Measurements from ENCODE around the gene PRODH2.
"Not testable (repeated sequence)": the region's sequence is repeated elsewhere in the genome, so short reads cannot be mapped to it uniquely, and the experiment has no call there.

Gene PRODH2

DNA sequence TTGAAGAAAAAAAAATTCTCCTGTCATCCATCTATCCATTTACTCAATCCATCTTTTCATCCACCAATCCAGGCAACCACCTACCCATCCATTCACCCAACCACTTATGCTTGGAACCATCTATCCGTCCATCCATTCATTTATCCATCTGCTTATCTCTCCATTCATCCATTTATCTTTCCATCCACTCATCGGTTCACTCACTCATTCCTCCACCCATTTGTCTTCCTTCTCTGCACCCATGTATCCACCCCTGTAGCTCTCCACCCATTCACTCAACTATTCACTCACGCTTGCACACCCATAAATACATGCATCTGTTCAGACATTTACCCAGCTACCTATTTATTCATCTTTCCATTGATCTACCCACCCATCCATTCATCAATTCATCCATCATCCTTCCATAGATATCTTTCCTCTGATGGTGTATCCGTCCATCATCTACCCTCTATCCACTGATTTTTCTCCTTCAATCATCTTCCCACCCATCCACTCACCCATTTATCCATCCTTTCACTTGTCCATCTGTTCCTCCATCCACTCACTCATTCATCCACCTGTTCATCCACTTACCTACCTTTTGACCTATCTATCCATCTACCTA lies 30.1 kb upstream of the PRODH2 start:
- no peak for DNase-seq (ENCODE audit: low read depth)

DNA sequence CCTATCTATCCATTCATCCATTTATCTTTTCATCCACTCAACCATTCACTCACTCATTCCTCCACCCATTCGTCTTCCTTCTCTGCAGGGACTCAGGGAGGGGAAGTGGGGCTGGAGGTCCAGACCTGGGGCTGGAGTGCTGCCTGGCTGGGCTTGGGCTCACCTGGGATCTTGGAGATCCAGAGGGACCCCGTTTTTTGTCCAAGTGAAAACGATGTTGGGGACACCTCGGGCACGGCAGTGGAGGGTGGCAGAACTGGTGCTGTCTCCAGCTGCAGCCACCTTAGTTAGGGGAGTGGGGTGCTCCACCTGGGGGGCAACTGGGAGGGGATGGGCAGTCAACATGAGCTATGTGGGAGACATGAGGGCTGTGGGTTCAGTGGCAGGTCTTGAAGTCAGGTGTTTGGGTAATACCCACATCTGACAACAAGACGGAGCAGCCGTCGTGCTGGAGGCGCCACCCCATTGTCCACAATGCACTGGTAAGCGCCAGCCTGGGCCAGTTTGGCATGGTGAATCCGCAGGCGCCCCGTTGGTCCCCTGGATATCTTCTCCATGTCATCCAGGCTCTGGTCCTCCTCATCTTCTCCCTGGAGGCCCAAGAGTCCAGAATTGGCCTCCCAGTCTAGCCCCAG lies 29.4 kb upstream of the PRODH2 start:
- no peak for DNase-seq (ENCODE audit: low read depth)

DNA sequence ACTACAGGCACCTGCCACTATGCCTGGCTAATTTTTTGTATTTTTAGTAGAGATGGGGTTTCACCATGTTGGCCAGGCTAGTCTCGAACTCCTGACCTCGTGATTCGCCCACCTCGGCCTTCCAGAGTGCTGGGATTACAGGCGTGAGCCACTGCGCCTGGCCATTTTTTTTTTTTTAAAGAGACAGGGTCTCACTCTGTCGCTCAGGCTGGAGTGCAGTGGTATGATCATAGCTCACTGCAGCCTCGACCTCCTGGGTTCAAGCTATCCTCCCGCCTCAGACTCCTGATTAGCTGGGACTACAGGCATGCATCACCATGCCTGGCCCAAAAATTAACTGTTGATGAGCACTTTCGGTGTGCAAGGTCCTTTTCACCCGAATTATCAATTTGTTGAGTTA lies 23.5 kb upstream of the PRODH2 start:
- DNase-seq (ENCODE audit: low read depth), result not testable (repeated sequence)

DNA sequence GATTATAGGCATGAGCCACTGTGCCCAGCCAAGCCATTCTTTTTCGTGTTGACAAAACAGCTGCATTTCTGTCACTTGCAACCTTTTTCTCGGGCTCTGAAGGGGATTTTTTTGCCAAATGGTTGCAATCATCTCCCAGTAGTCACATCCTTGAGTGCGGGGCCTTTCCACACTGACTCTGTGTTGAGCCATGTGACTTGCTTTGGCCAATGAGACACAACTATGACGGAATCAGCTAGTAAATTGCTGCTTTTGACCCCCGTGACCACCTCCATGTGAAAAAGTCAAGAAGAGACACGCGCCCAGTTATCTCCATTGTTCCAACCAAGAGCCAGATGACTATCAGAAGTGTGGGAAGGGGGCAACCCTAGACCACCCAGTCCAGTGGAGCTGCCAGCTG lies 21.3 kb upstream of the PRODH2 start:
- DNase-seq (ENCODE audit: low read depth), result no peak

DNA sequence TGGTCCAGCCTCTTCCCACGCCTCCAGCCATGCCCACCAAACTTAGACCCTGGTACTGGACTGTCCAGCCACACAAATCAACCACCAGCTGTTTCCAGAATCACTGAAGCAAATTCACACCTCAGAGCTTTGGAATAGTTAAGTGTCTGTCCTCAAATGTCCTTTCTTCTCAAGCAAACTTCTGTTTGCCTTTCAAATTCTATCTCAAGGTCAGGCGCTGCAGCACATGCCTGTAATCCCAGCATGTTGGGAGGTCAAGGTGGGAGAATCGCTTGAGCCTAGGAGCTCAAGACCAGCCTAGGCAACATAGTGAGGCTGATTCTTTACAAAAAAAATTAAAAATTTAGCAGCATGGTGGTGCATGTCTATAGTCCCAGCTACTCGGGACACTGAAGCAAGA lies 19.4 kb upstream of the PRODH2 start:
- no peak for DNase-seq (ENCODE audit: low read depth)

DNA sequence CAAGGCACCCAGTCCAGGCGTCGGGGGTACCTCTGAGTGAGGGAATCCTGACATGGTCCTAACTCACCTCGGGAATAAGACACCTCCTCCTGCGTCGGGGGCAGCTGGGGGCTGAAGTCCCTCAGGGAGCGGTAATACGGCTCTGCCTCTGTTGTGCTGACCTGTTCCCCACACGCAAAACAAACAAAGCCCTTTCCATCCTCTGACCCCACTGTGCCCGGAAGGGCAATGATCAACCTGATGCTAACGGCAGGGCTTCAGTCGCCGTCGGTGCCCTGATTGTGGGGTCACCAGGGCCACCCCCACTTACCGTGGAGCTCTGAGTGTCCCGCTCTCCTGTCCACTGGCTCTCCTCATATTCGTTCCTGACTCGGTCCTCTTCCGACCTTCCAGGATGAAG lies 18.3 kb upstream of the PRODH2 start:
- DNase-seq (ENCODE audit: low read depth), result no peak

DNA sequence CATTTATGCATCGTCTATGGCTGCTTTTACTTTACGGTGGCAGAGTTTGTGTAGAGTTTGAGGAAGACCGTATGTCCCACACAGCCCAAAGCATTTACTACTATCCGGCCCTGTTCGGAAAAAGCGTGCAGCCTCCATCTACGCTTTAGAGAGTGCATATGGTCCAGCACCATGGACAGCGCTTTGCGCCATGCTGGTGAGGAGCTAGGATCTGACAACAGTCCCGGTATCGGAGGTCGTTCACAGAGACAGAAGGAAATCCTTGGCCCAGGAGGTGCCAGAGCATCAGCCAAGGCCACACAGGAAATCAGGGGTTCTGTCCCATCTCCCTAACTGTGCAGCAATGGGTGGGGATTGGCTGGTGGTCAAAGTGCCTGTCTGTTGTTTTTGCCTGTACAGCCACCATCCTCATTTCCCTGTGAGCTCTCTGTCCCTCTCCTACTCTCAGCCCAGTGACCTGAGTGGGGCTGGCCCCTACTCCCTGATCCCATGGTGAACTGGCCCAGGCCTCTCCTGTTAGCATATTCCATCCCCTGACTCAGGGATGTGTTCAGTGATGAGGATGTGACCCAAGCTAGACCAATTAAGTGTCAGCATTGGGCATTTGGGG lies 16.2 kb upstream of the PRODH2 start:
- no peak for DNase-seq (ENCODE audit: low read depth)

DNA sequence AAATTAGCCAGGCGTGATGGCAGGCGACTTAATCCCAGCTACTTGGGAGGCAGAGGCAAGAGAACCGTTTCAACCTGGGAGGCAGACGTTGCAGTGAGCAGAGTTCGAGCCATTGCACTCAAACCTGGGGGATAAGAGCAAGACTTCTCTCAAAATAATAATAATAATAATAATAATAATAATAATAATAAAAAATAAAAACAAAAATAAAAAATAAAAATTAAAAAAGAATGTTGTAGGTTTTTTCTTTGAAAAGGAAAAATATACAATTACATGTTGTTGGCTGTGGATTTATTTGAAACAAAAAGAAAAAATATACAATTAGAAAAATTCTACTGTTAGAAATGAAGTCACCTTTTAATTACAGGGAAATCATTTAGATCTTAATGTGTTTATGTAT lies 11.5 kb upstream of the PRODH2 start:
- DNase-seq (ENCODE audit: low read depth), result no peak

DNA sequence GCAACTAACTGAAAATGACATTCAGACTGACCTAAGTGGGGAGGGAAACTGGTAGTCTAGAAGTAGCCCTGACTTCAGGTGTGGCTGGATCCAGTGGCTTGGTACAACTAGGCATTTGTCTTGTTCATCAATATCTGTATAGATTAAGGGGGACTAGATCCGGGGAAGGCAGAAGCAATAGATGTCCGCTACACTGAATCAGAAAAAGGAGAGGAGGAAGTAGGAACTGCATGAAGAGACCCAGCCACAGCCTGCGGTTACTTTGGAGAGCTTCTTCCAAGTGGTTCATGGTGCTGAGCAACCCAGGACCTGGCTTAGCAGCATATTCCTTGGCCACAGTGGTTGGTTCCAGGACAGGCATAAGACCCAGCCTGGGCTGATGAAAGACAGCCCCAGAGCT lies 9.9 kb upstream of the PRODH2 start:
- no peak for DNase-seq (ENCODE audit: low read depth)

DNA sequence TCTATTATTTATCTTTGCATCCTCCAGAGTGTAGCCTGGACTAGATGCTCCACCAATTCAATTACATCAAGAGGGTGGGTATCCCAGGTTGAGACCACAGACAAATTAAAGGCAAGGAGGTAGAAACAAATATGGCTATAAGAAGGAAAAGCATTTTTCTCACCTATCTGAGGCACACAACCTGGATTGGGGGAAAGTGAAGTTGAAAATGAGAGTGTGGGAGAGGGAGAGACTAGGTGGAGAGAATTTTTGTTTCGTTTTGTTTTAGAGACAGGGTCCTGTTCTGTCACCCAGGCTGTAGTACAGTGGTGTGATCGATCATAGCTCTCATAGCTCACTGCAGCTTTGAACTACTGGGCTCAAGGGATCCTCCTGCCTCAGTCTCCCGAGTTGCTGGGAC lies 5.8 kb upstream of the PRODH2 start:
- DNase-seq (ENCODE audit: low read depth), result no peak

DNA sequence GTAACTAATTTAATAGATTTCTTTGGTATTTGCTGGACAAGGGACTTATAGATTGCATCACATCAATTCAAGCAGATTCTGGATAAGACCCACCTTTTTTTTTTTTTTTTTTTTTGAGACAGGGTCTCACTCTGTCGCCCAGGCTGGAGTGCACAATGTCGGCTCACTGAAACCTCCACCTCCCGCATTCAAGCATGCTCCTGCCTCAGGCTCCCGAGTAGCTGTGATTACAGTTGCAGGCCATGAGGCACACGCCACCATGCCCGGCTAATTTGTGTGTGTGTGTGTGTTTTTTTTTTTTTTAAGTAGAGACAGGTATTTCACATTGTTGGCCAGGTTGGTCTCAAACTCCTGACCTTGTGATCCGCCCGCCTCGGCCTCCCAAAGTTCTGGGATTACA lies 4.2 kb upstream of the PRODH2 start:
- no peak for DNase-seq (ENCODE audit: low read depth)

DNA sequence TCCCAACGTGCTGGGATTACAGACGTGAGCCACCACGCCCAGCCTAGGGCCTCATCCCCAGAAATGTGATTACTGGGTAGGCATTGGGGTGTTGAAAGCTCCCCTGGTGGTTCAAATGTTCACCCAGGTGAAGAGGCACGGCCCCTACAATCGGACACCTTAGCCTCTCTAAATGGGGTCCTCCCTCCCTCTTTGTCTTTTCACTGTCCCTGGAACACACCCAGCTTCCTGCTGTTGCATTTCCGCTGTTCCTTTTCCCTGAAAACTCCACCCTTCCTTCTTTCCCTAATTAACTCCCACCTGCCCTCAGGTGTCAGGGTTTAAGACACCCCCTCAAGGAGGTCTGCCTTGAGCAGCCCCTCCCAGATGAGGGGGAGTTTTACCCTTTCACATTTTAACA lies 3.6 kb upstream of the PRODH2 start:
- DNase-seq (ENCODE audit: low read depth), result no peak

DNA sequence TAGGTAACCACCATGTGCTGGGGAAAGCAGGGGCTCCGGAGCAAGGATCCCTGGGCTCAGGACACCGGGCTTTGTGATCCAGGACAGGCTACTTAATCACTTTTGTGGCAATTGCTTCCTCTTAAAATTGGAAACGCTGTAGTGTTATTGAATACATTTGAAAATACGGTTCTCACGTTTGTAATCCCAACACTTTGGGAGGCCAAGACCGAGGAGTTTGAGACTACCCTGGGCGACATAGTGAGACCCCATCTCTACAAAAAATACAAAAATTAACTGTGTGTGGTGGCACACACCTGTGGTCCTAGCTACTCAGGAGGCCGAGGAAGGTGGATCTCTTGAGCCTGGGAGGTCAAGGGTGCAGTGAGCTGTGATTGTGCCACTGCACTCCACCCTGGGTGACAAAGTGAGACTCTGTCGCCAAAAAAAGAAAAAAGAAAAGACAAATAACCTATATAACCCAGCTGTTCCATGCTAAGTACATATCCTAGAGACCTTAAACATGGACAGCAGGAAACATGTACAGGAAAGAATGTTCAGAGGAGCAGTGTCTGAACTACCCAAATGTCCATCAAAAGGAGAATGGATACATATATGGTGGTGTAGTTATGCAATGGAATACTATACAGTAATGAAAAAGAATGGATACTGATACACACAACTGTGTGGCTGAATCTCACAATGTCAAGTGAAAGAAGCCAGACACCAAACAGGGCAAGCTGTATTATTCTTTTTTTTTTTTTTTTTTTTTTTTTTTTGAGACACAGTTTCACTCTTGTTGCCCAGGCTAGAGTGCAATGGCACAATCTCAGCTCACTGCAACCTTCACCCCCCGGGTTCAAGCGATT lies 622 bp upstream of the PRODH2 start:
- DNase-seq (ENCODE audit: low read depth), result no peak

DNA sequence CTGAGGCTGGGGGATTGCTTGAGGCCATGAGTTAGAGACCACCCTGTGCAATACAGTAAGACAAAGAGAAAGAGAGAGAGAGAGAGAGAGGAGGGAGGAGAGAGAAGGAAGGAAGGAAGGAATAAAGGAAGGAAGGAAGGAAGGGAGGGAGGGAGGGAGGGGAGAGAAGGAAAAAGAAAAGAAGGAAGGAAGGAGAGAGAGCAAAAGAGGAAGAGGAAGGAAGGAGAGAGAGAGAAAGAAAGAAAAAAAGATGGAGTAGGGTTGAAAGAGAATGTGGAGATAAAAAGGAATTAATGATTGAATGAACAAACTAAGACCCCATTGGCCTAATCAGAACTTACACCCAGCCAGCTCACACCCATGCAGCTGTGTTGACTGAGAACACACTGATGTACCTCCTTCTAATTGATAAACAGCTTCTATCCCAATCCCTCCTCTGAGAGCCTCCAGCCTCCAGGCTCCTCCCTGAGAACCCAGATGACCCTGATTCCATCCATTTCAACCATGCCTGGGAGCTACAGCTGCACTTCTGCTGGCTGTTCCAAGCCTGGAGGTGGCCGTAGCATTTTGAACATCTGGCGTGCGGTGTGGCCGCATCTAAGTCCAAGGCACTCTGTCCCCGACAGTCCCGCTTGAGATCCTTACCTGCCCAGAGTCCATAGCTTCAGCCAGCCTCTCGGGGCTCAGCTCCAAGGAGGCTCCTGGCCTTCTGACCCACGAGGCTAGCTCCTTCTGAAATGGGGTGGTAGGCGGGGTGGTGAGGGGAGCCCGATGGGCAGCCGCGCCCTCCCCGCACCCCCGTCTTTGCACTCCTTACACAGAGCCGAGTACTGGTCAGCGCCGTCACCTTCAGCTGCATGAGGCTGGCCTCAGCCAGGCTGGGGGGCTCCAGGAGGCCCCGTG lies 1.1 kb downstream of the PRODH2 start:
- DNase-seq (ENCODE audit: low read depth), result no peak

DNA sequence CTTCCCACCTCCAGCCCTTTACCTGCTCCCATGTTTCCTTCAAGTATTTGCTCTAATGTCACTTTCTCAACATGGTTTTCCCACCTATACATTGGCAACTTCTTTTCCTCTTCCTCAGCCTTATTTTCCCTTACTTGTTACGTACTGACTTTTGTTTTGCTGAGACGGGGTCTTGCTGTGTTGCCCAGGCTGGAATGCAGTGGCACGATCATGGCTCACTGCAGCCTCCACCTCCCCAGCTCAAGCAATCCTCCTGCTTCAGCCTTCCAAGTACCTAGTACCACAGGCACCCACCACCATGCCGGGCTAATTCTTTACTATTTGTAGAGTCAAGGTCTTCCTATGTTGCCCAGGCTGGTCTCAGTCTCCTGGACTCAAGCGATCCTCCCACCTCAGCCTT lies 5.0 kb downstream of the PRODH2 start:
- no peak for DNase-seq (ENCODE audit: low read depth)

DNA sequence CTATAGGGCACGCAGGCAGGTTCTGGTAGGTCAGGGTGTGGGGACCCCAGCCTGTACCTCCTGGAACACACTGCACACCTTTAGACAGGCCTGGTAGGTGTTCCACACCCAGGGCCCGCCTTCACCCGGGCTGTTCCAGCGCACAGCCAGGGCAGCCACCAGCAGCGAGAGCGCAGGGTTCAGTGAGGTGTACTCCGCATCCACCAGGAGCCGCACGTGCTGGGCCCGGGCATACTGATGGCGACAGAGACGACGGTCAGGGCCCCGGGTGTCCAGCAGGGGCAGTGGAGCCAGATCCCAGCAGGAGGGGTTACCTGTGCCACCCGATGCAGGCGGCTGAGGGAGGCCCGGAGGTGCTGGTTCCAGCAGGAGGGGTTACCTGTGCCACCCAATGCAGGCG lies 6.0 kb downstream of the PRODH2 start:
- DNase-seq (ENCODE audit: low read depth), result no peak

DNA sequence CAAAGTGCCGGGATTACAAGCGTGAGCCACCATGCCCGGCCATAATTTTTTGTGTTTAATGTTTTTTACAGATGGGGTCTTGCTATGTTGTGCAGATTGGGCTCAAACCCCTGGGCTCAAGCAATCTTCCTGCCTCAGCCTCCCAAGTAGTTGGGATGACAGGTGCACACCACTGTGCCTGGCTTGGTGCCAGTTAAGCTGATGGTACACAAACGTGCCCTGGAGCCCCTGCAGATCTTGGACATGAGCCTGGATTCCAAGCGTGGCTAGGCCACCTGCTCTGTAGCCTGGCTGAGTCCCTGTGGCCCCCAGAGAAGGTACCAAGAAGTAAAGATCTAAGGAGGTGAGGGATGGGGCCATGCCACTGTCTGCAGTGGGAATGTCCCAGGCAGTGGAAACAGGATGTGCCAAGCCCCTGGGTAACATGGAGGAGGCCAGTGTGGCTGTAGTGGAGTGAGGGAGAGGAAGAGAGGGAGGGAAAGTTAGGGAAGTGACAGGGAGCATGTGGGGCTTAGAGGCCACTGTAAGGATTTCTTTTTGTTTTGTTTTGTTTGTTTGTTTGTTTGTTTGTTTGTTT lies 7.0 kb downstream of the PRODH2 start:
- DNase-seq (ENCODE audit: low read depth), result no peak

DNA sequence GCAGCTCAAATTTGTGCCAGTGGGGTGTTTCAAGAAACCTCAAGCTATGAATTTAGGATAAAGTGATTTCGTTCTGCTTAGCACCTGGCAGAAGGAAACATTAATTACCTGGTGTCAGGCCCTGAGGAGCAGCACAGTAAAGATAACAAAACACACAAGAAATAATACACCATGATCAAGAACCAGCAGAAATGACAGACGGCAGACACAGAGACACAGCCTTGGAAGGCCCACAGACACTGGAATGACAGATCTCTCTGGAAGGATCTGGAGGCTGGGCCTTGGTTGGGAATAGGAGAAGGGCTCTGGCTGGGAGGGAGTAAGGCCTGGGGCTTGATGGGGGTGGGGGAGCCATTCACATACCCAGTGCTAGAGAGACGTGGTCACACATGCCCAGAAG lies 10.8 kb downstream of the PRODH2 start:
- DNase-seq (ENCODE audit: low read depth), result no peak

DNA sequence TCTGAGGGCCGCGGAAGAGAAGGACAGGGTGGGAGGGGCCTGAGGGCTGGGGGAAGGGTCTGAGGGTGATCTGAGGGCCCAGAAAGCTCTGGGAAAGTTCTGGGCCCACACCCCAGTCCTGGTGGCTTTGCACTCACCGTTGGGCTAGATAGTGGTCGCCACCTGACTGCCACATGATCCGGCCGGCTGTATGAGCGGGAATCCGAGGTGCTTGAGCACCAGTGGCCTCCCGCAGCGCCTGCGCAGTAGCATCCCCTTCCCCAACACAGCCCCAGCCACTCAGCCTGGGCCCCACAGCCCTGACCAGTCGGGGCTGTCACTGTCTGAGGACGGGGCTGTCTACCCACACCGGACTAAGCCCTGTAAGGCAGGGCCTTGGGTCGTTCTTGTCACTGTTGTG lies 15.0 kb downstream of the PRODH2 start:
- DNase-seq (ENCODE audit: low read depth), result no peak

DNA sequence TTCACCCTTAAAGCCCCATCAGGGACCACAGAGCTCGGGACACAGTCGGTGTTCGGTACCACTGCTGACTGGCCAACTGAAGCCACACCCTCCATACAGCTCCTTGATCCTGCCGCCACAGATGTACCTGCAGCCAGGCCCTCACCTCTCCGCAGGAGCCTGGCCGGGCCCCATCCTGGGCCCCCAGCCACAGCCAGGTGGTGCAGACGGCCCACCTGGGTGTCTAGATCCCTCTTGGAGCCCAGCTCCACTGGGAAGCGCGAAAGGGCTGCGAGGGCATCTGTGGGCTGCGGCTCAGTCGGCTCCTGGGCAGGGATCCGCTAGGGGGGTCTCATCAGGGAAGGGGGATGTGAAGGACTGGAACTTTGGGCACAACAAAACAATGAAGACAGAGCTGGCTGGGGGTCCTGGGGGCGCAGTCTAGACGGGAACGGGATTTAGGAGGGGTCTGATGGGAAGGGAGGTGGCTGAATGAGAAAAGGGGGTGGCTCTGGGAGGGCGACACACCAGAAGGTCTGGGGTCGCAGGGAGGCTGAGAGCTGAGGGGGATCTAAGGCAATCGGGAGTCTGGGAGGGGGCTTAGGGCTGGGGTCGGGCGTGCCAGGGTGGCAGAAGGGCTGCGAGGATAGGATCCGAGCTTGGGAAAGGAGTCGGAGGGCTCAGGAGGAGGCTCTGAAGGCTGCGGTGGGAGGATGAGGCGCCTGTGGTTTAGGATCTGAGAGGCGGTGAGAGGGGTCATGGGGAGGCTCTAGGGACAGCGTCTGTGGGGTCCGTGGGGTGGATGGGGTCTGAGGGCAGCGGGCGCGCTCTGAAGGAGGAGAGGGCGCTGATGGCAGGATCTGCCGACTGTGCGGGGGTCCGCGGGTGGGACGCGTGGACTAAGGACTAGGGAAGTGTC lies 15.8 kb downstream of the PRODH2 start:
- no peak for DNase-seq (ENCODE audit: low read depth)

DNA sequence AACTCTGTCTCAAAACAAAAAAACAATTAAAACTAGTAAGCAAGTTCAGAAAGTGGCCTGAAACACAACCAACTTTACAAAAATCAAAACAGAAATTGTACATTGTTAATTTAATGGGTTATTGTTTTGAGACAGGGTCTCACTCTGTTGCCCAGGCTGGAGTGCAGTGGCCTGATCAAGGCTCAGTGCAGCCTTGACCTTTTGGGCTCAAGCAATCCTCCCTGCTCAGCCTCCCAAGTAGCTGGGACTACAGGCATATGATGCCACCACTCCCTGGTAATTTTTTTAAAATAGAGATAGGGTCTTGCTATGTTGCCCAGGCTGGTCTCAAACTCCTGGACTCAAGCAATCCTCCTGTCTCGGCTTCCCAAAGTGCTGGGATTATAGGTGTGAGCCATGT lies 17.1 kb downstream of the PRODH2 start:
- not testable (repeated sequence) for DNase-seq (ENCODE audit: low read depth)

Data from HS-5 (cell line).